Embryonic facial prominence (tissue), 1 donor: ENCODE data around the gene MMP17.

Source experiments
- DNase-seq: peaks from one replicate; pipeline ENCODE4 v3.0.0-alpha.2; 2016; ENCODE audit errors: extremely low spot score

Gene MMP17

GRCh38 chr12:131894313-131894860, 66.2 kb downstream of the MMP17 start, which contains the start of gene ULK1:
ULK1 (plus strand) TSS chr12:131894622; CDS start chr12:131895002, 380 bp downstream.
- DNase-seq = peak; percentile 82

DNA sequence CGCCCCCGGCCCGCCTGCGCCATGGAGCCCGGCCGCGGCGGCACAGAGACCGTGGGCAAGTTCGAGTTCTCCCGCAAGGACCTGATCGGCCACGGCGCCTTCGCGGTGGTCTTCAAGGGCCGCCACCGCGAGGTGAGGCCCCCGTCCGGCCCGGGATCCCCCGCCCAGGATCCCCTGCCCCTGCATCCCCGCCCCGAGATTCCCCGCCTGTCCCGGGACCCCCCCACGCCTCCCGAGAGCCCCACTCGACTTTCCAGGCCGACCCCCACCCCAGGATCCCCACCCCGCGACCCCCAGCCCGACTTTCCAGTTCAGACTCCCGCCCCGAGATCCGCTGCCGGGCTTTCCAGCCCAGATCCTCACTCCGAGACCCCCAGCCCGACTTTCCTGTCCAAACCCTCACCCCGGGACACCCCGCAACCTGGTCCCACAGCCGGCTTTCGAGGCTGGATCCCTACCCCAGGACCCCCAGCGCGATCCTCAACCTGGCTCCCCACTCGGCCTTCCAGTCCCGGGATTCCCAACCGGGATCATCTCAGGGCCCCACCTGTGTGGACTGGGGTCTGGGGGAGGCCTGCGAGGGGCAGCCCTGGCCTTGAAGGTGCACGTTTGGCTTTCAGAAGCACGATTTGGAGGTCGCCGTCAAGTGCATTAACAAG, 66.9 kb downstream of the MMP17 start:
- DNase-seq = no peak

- no peak for DNase-seq
These were observed 67.5 kb downstream of the MMP17 start for GRCh38 chr12:131895640-131896079.

DNA sequence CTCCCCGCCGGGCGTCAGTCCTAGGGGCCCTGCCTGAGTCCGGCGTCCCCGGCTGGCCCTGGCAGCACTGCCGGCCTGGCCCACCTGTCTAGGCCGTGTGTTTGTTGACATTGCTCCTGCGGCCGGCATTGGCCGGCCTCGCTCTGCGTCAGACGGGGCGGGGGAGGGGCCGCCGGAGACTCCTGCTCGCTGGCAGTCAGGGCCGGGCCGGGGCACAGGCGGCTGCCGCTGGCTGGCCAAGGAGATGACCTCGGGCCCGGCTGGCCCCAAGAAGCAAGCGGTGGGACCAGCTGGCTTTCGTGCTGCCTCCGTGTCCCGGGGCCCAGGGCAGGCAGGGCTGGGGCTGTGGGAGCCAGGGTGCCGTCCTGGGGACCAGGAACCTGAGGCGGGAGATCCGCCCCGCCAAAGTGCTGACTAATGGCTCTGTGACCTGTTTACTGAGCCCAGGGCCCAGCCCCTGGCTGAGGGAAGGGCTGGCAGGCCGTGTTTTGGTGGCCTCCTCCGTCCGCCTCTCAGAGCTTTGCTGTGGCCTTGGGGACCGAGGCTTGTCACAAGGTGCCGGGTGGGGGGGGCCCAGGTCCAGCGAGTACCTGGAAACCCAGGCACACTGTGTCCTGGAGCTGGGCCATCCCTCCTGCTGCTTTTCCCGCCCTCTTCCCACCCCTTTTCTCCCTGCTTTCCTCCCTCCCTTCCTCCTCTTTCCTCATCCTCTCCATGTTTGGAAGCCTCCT, 68.1 kb downstream of the MMP17 start:
- no peak for DNase-seq

DNA sequence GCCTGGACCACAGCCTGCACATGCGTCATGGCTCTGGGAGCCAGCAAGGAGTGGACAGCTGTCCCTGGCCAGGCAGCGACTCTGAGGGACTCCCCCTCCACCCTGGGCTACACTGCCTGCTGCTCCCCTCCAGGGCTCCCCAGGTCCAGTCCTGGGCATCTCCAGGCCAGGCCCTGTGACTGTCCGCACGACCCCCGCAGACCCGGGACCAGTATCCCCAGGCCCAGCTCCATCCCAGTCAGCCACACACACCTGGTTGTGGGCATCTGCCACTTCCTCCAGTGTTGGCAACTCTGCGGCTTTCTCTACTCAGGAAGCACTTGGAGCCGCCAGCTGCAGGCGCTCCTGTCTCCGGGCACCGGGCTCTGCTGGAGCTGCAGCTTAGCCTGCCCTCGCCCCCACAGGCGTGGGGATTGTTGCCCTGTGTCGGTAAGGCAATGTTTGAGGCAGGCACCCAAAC, 68.6 kb downstream of the MMP17 start:
- no peak for DNase-seq

DNA sequence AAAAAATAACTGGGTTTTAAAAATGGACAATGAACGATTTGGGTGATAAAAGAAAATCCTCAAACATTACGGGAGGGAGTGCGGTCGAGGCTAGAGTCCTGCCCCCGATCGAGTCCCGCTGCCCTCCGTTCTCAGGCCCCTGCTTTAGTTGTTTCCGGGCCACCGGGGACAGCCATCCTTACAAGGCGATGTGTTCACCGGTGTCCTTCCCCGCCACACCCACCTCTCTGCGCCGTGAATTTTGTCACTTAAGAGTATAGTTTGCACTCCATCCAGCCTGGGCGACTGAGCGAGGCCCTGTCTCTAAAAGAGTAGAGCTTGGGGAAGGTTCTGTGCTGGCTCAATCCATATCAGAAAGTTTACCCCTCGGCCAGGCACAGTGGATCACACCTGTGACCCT, 69.1 kb downstream of the MMP17 start:
- DNase-seq = no peak

DNA sequence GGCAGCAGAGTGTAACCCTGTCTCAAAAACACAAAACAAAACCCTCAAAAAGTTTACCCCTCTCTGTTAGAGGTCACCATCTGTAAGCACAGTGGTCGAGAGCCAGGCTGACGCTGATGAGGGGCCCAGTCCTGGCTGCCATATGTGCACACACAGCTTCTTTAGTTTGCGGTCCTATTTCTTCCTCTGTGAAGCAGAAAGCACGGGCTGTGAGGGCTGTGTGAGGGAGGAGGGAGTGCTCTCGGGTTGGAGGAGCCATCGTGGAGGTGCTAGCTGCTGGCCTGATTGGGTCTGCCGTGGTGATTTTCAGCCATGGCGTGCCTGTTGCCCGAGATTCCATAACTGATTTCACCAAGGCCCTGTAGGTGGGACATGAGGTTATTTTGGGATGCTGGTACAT, 69.7 kb downstream of the MMP17 start:
- DNase-seq = no peak

DNA sequence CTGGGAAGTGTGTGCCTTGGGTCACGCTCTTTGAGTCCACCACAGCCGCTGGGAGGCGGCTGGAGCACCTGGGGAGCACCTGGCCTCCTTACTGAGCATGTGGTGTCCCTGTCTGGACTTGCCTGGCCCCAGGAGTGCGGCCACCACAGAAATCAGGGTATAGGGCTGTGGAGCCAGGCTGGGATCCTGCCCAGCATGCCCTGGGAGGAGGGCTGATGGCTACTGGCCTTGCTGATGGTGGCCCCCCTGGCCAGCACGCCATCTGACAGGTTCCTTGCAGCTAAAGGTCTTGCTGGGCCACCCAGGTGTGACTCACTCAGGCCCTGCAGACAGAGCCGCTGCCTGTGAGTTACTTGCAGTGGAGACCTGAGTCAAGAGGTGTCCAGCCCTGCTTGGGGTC, 72.2 kb downstream of the MMP17 start:
- DNase-seq = no peak
